Astrocyte (in vitro differentiated cells and primary cell): ENCODE data around the gene SLC6A7. TPM values are rescaled to one million over a fixed set of nuclear protein-coding genes. Genes with fewer than 3 reads are reported as not detected.

Source experiments
- DNase-seq: peaks from one replicate; pipeline ENCODE4 v3.0.0-alpha.2; 2010; ENCODE audit warnings: low read depth
- FAIRE-seq: peaks from 2 replicates; lab custom pipeline; 2011; peaks lifted over from hg19 to GRCh38; lab: Jason Lieb, UNC
- H2AFZ ChIP-seq: 2 replicates; pipeline ENCODE4 v1.6.0; 2012; ENCODE audit warnings: low read depth, low read length, inconsistent platforms
- H3K27ac ChIP-seq: 2 replicates; pipeline ENCODE4 v1.5.1; 2011; ENCODE audit warnings: low read depth, low read length, inconsistent platforms
- H3K27me3 ChIP-seq: 2 replicates; pipeline ENCODE4 v1.6.0; 2011; ENCODE audit warnings: low read length, inconsistent platforms; ENCODE audit not compliant: insufficient read depth
- H3K36me3 ChIP-seq: 2 replicates; pipeline ENCODE4 v1.5.1; 2011; ENCODE audit warnings: low read length, inconsistent platforms; ENCODE audit not compliant: insufficient read depth
- H3K4me1 ChIP-seq: 2 replicates; pipeline ENCODE4 v1.5.1; 2011; ENCODE audit warnings: low read length, inconsistent platforms; ENCODE audit not compliant: insufficient read depth
- H3K4me2 ChIP-seq: 2 replicates; pipeline ENCODE4 v1.6.0; 2012; ENCODE audit warnings: low read length, inconsistent platforms
- H3K4me3 ChIP-seq: 2 replicates; pipeline ENCODE4 v1.5.1; 2011; ENCODE audit warnings: low read depth, mild to moderate bottlenecking, low read length, inconsistent platforms; ENCODE audit not compliant: insufficient read depth
- H3K79me2 ChIP-seq: 2 replicates; pipeline ENCODE4 v1.6.0; 2012; ENCODE audit warnings: mild to moderate bottlenecking, low read length, inconsistent platforms; ENCODE audit not compliant: insufficient read depth
- H3K9ac ChIP-seq: 2 replicates; pipeline ENCODE4 v1.6.0; 2012; ENCODE audit warnings: mild to moderate bottlenecking, low read length, inconsistent platforms
- H3K9me3 ChIP-seq: 2 replicates; pipeline ENCODE4 v1.5.1; 2012; ENCODE audit warnings: low read depth, mild to moderate bottlenecking, low read length, inconsistent platforms; ENCODE audit not compliant: insufficient read depth
- H4K20me1 ChIP-seq: 2 replicates; pipeline ENCODE4 v1.6.0; 2012; ENCODE audit warnings: low read length, inconsistent platforms; ENCODE audit not compliant: insufficient read depth
- H3K27ac Mint-ChIP-seq: one replicate; pipeline ENCODE4 v1.8.0; 2021; ENCODE audit warnings: mild to moderate bottlenecking, mixed read lengths; ENCODE audit not compliant: unreplicated experiment
- H3K27me3 Mint-ChIP-seq: one replicate; pipeline ENCODE4 v1.8.0; 2021; ENCODE audit warnings: low read depth, mixed read lengths; ENCODE audit not compliant: unreplicated experiment
- H3K36me3 Mint-ChIP-seq: one replicate; pipeline ENCODE4 v1.8.0; 2021; ENCODE audit warnings: low read depth, mixed read lengths; ENCODE audit not compliant: unreplicated experiment
- H3K4me1 Mint-ChIP-seq: one replicate; pipeline ENCODE4 v1.8.0; 2021; ENCODE audit warnings: low read depth, mixed read lengths; ENCODE audit not compliant: unreplicated experiment
- H3K4me3 Mint-ChIP-seq: one replicate; pipeline ENCODE4 v1.8.0; 2021; ENCODE audit warnings: mild to moderate bottlenecking, moderate library complexity, mixed read lengths; ENCODE audit not compliant: unreplicated experiment
- H3K9me3 Mint-ChIP-seq: one replicate; pipeline ENCODE4 v1.8.0; 2021; ENCODE audit warnings: mild to moderate bottlenecking, mixed read lengths; ENCODE audit not compliant: unreplicated experiment
- EZH2 ChIP-seq: IDR thresholded peaks from 2 replicates; pipeline ENCODE4 v1.6.1; 2012; ENCODE audit warnings: mild to moderate bottlenecking, low read length, inconsistent platforms; ENCODE audit not compliant: insufficient read depth
- total RNA-seq: library from RNA; stranded (reverse); gene quantifications from 2 replicates; pipeline ENCODE4 v1.2.1, GENCODE V29; 2021
- TF ChIP-seq, protein P1 (sequence below): IDR thresholded peaks from 2 replicates; pipeline ENCODE4 v1.5.1; 2011; ENCODE audit warnings: low read depth, mild to moderate bottlenecking, inconsistent platforms, low read length, moderate library complexity; ENCODE audit not compliant: insufficient read depth

SLC6A7 gene
- total RNA-seq, 1 donor from 2014 or later, result not detected

DNA sequence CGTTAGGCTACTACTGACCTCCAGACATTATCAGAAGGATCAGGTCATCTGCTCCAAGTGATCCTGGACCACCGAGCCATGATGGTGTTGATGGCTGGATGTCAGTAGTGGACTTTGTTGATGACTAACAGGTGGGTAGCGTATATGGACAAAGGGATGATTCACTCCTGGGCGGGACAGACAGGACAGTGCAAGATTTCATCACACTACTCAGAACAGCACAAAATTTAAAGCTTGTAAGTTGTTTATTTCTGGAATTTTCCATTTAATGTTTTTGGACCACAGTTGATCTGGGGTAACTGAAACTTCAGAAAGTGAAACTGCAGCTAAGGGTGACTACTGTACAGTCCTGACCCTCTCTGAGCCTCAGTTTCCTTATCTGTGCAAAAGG is 46.9 kb upstream of the SLC6A7 start:
- peaks cover 3% of the 10 kb centered on the region for H3K36me3 Mint-ChIP-seq
- TF ChIP-seq EZH2, result no peak
- TF ChIP-seq, protein P1, sequence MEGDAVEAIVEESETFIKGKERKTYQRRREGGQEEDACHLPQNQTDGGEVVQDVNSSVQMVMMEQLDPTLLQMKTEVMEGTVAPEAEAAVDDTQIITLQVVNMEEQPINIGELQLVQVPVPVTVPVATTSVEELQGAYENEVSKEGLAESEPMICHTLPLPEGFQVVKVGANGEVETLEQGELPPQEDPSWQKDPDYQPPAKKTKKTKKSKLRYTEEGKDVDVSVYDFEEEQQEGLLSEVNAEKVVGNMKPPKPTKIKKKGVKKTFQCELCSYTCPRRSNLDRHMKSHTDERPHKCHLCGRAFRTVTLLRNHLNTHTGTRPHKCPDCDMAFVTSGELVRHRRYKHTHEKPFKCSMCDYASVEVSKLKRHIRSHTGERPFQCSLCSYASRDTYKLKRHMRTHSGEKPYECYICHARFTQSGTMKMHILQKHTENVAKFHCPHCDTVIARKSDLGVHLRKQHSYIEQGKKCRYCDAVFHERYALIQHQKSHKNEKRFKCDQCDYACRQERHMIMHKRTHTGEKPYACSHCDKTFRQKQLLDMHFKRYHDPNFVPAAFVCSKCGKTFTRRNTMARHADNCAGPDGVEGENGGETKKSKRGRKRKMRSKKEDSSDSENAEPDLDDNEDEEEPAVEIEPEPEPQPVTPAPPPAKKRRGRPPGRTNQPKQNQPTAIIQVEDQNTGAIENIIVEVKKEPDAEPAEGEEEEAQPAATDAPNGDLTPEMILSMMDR, result no peak
- Histone ChIP-seq H3K9me3 (no peaks in the 10 kb centered on the region), H3K4me1 (peaks cover 81% of the 10 kb centered on the region), H3K36me3 (peaks cover 4% of the 10 kb centered on the region), H3K4me3 (no peak overlapping the region), H3K79me2 (peaks cover 57% of the 10 kb centered on the region), H3K9ac (peak overlapping the region; percentile 84), H4K20me1 (no peaks in the 10 kb centered on the region), H3K27ac (peak overlapping the region; percentile 99), H3K4me2 (peak overlapping the region; percentile 74), H3K27me3 (no peaks in the 10 kb centered on the region), H2AFZ (no peak overlapping the region)
- DNase-seq (peak; percentile 93), FAIRE-seq (peak; percentile 93)
- no peaks in the 10 kb centered on the region for H3K9me3 Mint-ChIP-seq
- no peaks in the 10 kb centered on the region for H3K27me3 Mint-ChIP-seq
- peak overlapping the region; percentile 98 for H3K27ac Mint-ChIP-seq
- H3K4me3 Mint-ChIP-seq, result peak overlapping the region; percentile 17
- peaks cover 64% of the 10 kb centered on the region for H3K4me1 Mint-ChIP-seq

DNA sequence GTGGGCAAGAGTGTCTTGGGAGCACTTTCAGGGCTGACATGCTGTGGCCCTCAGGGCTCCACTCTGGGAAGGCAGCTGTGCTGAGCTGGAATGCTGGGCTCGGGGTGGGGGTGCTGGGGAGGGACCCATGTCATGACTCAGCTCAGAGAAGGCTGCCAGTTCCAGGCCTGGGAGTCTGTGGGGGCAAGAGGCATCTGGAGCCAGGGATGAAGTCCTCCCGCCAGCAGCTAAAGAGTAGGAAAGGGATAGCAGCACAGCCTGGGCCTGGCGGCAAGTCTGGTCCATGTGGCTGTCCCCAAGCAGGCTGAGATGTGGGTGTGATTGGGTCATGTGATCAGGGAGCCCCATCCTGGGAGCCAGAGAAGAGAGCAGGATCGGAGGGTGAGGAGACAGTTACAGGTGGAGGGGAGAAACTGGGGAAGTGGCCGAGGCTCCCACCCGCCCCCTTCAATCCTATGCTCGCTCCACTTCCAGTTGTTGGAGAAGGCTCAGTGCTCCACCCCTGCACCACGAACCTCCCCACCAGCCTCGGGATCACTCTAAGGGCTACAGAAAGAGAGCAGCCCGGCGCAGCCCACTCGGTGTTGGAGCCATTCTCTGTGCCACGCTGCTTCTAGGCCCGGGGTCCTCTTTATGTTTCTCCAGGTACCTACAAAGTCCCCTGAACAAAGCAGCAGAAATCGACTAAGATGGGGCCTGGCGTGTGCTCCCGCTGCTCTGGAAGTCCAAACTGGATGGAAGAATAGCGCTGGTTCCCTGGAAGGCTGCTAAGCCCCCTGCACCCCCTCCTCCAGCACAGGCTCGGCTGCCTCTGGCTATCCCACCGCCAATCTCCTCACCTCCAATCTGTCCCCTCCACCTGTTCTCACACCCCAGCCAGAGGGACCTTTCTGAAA is 46.3 kb upstream of the SLC6A7 start:
- Histone ChIP-seq H3K27me3 (no peaks in the 10 kb centered on the region), H3K9ac (peak overlapping the region; percentile 84), H3K79me2 (peaks cover 60% of the 10 kb centered on the region), H3K4me3 (no peak overlapping the region), H2AFZ (no peak overlapping the region), H4K20me1 (no peaks in the 10 kb centered on the region), H3K4me1 (peaks cover 74% of the 10 kb centered on the region), H3K36me3 (peaks cover 4% of the 10 kb centered on the region), H3K4me2 (peak overlapping the region; percentile 74), H3K27ac (peak overlapping the region; percentile 99), H3K9me3 (no peaks in the 10 kb centered on the region)
- Mint-ChIP-seq H3K36me3 (peaks cover 8% of the 10 kb centered on the region), H3K27me3 (no peaks in the 10 kb centered on the region), H3K27ac (peak overlapping the region; percentile 98), H3K4me3 (no peak overlapping the region), H3K9me3 (no peaks in the 10 kb centered on the region), H3K4me1 (peaks cover 60% of the 10 kb centered on the region)
- DNase-seq (peak; percentile 94), FAIRE-seq (no peak)
- TF ChIP-seq, protein P1, result no peak
- no peak for TF ChIP-seq EZH2
